Measurements from ENCODE around the gene LRRTM3.

The LRRTM3 gene

DNA sequence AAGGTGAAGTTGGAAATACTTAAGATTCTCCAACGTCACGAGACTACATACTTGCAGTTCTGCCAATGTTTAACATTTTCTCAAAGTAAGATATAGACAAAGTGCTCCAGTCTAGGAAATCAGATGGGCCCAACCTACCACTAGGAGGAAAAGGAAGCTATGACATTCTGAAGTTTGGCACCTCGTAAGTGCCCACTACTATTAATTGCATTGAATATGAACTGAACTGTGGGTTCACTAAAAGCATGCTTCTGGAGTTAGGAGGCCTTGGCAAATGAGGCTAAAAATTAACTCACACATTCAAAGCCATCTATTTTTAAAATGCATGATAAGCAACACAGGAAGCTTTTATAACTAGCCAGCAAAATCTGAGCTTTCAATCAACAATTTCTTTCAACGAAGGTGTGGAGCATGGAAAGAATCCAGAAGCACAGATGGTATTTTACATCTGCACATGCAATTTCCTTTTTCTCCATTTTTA is 149.7 kb downstream of the LRRTM3 start:
- TF ChIP-seq, protein P1, sequence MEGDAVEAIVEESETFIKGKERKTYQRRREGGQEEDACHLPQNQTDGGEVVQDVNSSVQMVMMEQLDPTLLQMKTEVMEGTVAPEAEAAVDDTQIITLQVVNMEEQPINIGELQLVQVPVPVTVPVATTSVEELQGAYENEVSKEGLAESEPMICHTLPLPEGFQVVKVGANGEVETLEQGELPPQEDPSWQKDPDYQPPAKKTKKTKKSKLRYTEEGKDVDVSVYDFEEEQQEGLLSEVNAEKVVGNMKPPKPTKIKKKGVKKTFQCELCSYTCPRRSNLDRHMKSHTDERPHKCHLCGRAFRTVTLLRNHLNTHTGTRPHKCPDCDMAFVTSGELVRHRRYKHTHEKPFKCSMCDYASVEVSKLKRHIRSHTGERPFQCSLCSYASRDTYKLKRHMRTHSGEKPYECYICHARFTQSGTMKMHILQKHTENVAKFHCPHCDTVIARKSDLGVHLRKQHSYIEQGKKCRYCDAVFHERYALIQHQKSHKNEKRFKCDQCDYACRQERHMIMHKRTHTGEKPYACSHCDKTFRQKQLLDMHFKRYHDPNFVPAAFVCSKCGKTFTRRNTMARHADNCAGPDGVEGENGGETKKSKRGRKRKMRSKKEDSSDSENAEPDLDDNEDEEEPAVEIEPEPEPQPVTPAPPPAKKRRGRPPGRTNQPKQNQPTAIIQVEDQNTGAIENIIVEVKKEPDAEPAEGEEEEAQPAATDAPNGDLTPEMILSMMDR (IDR thresholded peaks at IDR 0.05; ENCODE audit: control insufficient read depth, extremely low read depth, insufficient read depth) = no peak
- no peak overlapping the region for H3K4me3 ChIP-seq (ENCODE audit: low read depth, low read length)
- DNase-seq (ENCODE audit: low read depth) = no peak

DNA sequence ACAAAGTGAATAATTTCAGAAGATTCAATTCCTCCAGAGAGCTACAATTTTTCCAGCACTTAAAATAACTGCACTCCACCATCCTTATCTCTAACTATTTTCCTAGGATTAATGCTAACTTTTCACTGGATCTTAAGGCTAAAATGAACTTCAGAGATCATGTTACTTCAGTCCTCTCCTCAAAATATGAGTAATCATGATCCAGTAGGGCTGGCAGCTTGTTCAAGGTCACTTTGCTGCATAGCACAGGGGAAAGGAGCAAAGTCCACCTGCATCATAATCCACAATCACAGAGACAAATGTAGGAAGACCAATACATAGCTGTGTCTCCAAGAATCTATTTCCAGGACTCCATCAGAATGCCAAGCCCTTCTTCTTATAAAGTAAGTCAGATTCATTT is 150.3 kb downstream of the LRRTM3 start:
- TF ChIP-seq, protein P1 (IDR thresholded peaks at IDR 0.05; ENCODE audit: control insufficient read depth, extremely low read depth, insufficient read depth) = no peak
- DNase-seq (ENCODE audit: low read depth) = no peak
- no peak overlapping the region for H3K4me3 ChIP-seq (ENCODE audit: low read depth, low read length)

DNA sequence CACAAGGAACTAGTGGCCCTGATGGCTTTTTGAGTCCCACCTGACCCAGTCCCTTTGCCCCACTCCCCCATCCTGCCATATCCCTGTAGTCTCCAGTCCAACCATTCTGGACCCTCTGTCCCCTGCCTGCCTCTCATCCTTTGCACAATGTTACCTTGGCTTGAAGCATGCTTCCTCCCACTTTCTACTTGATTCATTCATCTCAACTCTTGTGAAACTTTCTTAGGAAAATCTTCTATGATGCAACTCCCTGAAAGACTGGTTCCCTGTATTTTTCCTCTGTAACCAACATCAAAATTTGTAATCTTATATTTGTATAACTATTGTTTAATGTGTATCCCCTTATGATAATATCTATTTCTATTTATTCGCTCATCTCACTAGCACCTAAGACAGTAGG is 151.5 kb downstream of the LRRTM3 start:
- no peak overlapping the region for H3K4me3 ChIP-seq (ENCODE audit: low read depth, low read length)
- TF ChIP-seq, protein P1 (IDR thresholded peaks at IDR 0.05; ENCODE audit: control insufficient read depth, extremely low read depth, insufficient read depth) = no peak
- no peak for DNase-seq (ENCODE audit: low read depth)

DNA sequence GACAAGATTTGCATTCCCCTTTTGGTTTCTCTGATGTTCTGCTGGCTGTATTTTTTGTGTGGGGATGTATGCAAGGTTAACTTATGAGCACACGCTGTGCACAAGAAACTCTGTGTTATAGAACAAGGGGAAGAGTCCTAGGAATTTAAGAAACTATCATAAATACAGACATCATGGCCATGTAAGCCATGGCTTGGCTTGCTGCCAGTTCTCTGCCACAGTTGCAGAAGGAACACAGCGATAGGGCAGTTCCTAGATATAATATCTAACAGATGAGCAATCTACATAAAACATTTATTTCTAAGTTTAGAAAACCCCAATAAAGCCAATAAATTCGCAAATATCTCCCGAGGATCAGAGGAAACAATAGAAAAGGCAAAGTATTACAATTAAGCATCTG is 153.3 kb downstream of the LRRTM3 start:
- no peak for DNase-seq (ENCODE audit: low read depth)
- TF ChIP-seq, protein P1 (IDR thresholded peaks at IDR 0.05; ENCODE audit: control insufficient read depth, extremely low read depth, insufficient read depth) = no peak
- no peak overlapping the region for H3K4me3 ChIP-seq (ENCODE audit: low read depth, low read length)

DNA sequence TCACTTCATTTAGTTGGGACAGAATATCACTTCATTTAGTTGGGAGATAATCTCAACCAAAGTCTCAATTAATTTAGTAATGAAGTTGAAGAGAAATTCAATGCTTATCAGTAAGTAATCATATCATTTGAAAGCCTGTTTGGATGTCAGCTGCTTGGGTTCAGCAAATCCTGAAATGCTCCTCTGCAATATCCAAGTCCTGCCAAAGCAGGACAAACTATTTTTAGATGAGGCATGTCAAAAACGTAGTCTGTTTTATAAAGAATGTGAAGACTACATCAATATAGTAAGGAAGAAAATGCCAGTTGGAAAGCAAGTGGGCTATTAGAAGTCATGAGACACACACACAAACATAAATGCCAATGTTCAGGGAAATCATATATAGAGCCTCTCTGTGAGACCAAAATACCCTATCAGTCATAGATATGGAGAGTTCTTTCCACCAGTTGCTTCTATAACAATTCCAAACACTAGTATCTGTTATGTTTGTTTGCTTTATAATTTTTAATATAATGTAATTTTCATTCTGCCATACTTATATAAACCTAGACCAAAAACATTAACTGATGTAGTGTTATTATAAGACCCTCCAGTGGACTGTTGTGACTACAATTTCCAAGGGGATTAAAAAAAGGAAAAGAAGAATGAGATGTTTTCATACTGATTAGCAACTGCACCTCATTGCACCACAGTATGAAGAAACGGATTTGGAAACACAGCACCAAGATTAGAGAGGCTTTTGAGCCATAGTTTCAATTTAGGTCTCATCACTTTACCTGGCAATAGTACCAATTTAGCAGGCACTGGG is 160.7 kb downstream of the LRRTM3 start:
- no peak overlapping the region for H3K4me3 ChIP-seq (ENCODE audit: low read depth, low read length)
- no peak for DNase-seq (ENCODE audit: low read depth)
- TF ChIP-seq, protein P1 (IDR thresholded peaks at IDR 0.05; ENCODE audit: control insufficient read depth, extremely low read depth, insufficient read depth) = no peak

DNA sequence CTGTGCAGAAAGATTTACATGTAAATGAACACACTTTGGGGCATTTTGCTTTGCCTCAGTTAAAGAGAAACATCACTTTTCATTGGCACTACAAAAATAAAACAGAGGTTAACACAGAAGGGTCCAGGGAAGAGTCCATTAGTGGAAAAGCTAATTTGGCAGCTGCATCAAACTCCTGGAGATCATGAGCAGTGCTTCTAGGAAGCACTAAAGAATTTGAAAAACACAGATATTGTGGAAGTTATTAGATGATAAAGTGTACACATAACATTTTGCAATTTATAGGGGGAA is 161.2 kb downstream of the LRRTM3 start:
- H3K4me3 ChIP-seq (ENCODE audit: low read depth, low read length) = no peak overlapping the region
- TF ChIP-seq, protein P1 (IDR thresholded peaks at IDR 0.05; ENCODE audit: control insufficient read depth, extremely low read depth, insufficient read depth) = no peak
- no peak for DNase-seq (ENCODE audit: low read depth)

DNA sequence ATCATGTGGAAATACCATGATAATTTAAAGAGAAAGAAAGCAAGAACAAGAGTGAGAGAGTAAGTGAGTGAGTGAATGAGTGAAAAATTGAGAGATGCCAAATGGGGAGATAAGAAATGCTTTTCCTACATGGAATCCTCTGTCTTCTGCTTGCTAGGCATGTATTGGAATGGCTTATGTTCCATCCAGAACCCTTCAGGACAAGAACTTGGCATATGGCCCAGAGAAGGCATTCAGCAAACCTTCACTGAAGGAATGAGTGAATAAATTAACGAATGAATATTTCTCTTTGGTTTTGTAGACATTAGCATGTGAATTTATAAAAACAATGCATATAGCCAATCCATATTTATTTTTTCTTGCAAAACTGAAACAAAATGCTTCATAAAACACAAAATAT is 162.2 kb downstream of the LRRTM3 start:
- H3K4me3 ChIP-seq (ENCODE audit: low read depth, low read length) = no peak overlapping the region
- TF ChIP-seq, protein P1 (IDR thresholded peaks at IDR 0.05; ENCODE audit: control insufficient read depth, extremely low read depth, insufficient read depth) = no peak
- DNase-seq (ENCODE audit: low read depth) = no peak

All from LNCaP clone FGC (cell line).